GM21423 (cell line): Measurements from ENCODE around the gene PPM1H.
"Not testable (repeated sequence)": the region's sequence is repeated elsewhere in the genome, so short reads cannot be mapped to it uniquely, and the experiment has no call there.

ENCODE experiments used
- ATAC-seq: cut with Tn5 transposase; IDR thresholded peaks from one replicate; pipeline ENCODE4 v1.9.1; 2021; ENCODE audit warnings: mild to moderate bottlenecking, moderate library complexity; ENCODE audit not compliant: unreplicated experiment

The PPM1H gene

DNA sequence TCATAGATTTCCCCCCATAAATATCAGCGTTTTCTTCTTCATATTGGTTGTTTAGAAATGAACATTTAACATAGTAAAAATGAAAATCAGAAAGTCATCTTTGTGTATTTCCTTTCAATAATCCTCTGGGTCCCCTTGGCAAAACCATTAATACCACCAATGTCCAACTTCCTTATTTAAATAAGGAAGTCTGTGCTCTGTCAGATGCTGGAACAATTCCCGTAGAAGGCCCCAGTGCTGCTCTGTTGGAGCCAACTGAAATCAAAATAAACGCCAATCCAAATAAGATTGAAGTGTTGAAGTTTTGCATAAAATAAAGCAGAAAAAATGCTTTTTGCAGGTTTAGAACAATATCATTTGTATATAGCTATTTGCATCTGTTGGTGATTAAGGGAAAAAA, 93.1 kb downstream of the PPM1H start:
- no peak for ATAC-seq

- ATAC-seq, result no peak
Measured at GRCh38 chr12:62840806-62841205, 94.1 kb downstream of the PPM1H start.

GRCh38 chr12:62839869-62840660, 94.9 kb downstream of the PPM1H start:
- no peak for ATAC-seq

- ATAC-seq, result no peak
Measured at GRCh38 chr12:62834971-62835547, 99.9 kb downstream of the PPM1H start.

GRCh38 chr12:62834406-62834805, 100.5 kb downstream of the PPM1H start:
- no peak for ATAC-seq

- ATAC-seq, result no peak
Measured at GRCh38 chr12:62833634-62834033, 101.3 kb downstream of the PPM1H start.

DNA sequence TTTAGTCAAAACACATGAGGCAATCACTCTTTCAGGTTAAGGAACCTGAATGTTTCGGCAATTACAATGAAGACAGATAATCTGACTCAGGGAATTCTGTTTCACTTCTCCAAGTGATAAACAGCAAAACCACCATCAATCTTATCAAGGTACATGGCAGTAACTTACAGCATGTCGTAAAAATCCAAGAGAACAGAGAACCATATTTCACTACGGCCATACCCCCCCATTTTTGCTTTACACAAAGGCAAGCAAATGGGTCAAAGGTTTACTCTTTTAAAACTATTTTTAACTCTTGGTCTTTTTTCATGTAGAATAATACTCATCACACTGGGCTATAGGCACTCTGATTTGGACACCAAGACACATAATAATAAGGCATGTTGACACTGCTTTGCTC, 102.4 kb downstream of the PPM1H start:
- no peak for ATAC-seq

DNA sequence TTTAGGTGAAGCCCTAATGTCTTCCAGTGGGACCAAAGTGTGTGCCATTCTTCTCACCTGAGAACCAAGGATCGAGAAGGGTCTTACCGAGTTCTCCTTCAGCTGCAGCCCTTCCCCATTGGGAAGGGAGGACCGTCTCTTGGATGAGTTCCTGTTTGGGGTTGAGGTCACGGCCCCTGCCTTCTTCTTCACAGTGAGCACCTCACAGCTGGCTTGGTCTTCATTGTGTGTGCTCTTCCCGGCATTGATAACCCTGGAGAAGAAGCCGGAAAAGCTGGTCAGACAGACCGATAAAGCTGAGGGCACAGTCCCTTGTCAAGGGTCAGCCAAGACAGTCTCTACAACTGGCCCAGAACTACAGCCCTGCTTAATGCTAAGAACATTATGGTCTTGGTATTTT, 102.9 kb downstream of the PPM1H start:
- ATAC-seq, result no peak

GRCh38 chr12:62827855-62828254, 107.1 kb downstream of the PPM1H start:
- ATAC-seq, result no peak

- no peak for ATAC-seq
Measured at GRCh38 chr12:62827042-62827441, 107.9 kb downstream of the PPM1H start.

GRCh38 chr12:62817556-62818271, 117.2 kb downstream of the PPM1H start:
- no peak for ATAC-seq

DNA sequence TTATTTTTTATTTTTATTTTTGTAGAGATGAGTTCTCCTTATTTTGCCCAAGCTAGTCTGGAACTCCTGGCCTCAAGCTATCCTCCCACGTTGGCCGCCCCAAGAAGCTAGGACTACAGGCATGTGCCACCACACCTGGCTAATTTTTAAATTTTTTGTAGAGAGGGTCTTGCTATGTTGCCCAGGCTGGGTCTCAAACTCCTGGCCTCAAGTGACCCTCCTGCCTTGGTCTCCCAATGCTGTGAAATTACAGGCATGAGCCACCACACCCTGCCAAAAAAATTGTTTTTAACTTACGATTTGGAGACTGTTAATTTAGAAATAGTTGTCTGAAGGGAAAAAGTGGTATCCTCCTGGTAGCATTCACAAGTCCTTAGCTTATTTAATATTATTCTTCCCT, 120.7 kb downstream of the PPM1H start:
- ATAC-seq, result no peak

GRCh38 chr12:62813031-62813829, 121.7 kb downstream of the PPM1H start:
- ATAC-seq, result peak; percentile 70

DNA sequence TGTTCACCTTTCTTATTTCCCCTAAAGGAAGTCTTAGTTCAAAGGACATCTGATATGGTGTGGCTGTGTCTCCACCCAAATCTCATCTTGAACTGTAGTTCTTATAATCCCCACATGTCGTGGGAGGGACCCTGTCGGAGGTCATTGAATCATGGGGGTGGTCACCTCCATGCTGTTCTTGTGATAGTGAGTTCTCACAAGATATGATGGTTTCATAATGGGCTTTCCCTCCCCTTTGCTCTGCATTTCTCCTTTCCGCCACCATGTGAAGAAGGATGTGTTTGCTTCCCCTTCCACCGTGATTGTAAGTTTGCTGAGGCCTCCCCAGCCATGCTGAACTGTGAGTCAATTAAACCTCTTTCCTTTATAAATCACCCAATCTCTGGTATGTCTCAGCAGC, 123.5 kb downstream of the PPM1H start:
- not testable (repeated sequence) for ATAC-seq

GRCh38 chr12:62808166-62808879, 126.6 kb downstream of the PPM1H start:
- peak; percentile 39 for ATAC-seq

DNA sequence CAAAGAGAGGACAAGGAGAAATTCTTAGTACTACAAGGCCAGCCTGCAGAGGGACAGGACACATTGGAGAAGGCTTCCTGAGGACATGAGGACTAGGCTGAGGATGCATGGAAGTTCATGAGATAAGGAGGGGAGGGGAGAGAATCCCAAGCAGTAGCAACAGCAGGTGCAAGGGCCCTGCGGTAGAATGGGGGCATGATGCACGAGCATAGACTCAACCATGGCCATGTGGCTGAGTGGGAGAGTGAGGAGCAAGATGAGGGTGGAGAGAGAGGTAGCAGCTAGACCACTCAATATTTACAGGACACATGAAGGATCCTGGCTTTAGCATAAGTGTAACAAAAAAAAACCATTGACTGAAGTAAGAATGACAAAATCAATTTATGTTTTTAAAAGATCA, 128.1 kb downstream of the PPM1H start:
- no peak for ATAC-seq

DNA sequence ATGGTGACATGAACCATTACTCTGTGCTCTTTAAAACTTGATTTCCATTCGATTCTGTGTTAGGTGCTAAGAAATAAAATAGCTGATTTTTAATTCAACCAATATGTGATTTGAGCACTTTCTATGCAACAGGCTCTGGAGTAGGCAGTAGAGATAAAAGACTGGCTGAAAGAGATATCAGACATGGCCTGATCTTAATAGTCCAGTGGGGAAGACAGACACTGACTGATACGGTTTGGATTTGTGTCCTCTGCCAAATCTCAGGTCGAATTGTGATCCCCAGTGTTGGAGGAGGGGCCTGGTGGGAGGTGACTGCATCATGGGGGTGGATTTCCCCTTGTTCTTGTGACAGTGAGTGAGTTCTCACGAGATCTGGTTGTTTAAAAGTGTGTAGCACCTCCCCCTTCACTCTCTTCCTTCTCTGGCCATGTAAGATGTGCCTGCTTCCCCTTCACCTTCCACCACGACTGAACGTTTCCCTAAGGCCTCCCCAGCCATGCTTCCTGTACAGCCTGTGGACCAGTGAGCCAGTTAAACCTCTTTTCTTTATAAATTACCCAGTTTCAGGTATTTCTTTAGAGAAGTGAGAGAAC, 128.6 kb downstream of the PPM1H start:
- no peak for ATAC-seq

GRCh38 chr12:62805517-62805916, 129.4 kb downstream of the PPM1H start:
- ATAC-seq, result no peak

GRCh38 chr12:62803756-62804155, 131.2 kb downstream of the PPM1H start:
- no peak for ATAC-seq

GRCh38 chr12:62802984-62803383, 132.0 kb downstream of the PPM1H start:
- ATAC-seq, result no peak
